ENCODE results near the gene ATP23. TPM values are rescaled to one million over a fixed set of nuclear protein-coding genes. Genes with fewer than 3 reads are reported as not detected.

Gene ATP23
- total RNA-seq, 1 donor from 2014 or later = 7.5 TPM

GRCh38 chr12:57909056-57909455 is 32.3 kb upstream of the ATP23 start:
- no peak for DNase-seq

GRCh38 chr12:57909611-57910010 is 31.8 kb upstream of the ATP23 start:
- DNase-seq = no peak

- DNase-seq = no peak
These were observed 23.2 kb upstream of the ATP23 start for GRCh38 chr12:57918147-57918546.

DNA sequence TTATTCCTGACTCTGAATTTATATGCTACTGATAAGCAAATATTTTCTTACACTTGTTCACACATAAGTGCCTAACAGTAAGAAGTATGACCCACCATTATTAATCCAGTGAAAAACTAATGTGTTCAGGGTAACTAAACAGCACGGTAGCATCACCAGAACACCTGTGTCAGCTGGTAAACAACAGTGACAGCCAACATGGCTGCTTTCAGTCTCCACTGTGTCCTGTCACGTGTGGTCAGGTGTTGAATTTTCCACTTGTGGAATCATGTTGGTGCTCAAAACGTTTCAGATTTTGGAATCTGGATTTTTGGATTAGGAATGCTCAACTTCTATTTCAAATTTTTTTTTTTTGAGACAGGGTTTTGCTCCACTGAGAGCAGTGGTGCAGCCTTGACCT is 14.3 kb upstream of the ATP23 start:
- DNase-seq = no peak

DNA sequence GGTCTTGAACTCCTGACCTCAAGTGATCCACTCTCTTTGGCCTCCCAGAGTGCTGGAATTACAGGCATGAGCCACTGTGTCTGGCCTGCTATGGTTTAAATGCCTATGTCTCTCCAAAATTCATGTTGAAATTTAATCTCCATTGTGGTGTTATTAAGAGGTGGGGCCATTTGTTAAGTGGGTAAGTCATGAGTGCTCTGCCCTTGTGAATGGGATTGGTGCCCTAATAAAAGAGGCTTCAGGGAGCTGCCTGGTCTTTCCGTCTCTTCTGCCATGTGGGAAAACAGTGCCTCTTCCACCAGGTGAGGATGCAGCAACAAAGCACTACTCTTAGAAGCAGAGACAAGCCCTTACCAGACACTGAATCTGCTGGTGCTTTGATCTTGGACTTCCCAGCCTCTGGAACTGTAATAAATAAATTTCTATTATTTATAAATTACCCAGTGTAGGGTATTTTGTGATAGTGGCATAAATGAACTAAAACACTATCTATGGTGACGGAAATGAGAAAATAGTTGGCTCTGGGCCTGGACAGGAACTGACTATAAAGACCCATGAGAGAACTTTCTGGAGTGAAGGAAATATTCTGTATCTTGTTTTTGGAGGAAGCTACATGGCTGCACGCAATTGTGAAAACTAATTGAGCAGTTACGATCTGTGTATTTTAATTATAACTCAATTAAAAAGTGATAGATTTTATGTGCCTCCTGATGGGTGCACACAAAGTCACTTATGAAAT is 12.1 kb upstream of the ATP23 start:
- no peak for DNase-seq

GRCh38 chr12:57934819-57935218 is 6.5 kb upstream of the ATP23 start:
- DNase-seq = no peak

DNA sequence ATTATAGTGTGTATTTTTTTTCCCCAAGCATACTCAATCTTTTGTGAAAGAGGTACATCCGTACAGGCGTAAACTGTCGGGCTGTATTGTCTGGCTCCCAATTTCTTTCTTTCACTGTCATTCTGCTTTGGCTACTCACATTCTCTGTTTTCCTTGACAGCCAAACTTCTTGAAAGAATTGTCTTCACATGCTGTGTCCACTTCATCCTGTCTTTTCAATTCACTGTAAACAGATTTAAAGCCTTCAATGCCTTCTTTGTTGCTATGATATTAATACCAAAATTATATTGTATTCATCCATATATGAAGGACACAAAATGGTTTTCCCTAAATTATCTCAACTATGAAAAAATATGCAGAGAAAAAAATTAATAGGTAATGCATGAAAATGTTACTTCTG is 6.0 kb upstream of the ATP23 start:
- DNase-seq = no peak

- DNase-seq = peak; percentile 92
These were observed 5.4 kb upstream of the ATP23 start for GRCh38 chr12:57935839-57936512.

DNA sequence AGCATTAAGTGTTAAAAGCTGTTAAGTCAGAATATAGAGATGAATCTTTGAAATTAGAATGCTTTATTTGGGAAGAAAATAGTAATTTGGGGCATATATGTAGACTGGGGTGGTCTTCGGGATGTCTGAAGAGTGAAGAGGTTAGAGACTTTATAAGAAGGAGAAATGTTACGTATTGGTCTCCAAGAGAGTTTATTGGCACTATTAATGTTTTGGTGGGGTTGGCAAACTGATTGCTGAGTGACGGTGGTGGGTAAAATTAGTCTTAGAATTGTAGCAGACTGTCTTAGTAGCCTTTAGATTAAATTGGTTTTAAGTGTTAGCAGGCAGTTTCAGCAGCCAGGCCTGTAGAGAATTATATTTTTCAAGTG is 4.9 kb upstream of the ATP23 start:
- no peak for DNase-seq

DNA sequence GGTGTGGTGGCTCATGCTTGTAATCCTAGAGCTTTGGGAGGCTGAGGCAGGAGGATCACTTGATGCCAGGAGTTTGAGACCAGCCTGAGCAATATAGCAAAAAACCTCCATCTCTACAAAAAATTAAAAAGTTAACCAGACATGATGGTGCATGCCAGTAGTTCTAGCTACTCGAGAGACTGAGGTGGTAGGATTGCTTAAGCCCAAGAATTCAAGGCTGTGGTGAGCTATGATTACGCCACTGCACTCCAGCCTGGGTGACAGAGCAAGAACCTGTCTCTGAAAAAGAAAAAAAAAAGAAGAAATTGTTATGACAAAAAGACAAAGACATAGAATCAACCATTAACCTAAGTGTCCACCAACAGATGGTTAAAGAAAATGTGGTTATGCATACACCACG is 2.1 kb upstream of the ATP23 start:
- no peak for DNase-seq

GRCh38 chr12:57940052-57940914 is 1.1 kb upstream of the ATP23 start:
- DNase-seq = no peak

- no peak for DNase-seq
These were observed 527 bp upstream of the ATP23 start for GRCh38 chr12:57940915-57941164.

GRCh38 chr12:57943438-57944080 is 2.2 kb downstream of the ATP23 start:
- DNase-seq = no peak

DNA sequence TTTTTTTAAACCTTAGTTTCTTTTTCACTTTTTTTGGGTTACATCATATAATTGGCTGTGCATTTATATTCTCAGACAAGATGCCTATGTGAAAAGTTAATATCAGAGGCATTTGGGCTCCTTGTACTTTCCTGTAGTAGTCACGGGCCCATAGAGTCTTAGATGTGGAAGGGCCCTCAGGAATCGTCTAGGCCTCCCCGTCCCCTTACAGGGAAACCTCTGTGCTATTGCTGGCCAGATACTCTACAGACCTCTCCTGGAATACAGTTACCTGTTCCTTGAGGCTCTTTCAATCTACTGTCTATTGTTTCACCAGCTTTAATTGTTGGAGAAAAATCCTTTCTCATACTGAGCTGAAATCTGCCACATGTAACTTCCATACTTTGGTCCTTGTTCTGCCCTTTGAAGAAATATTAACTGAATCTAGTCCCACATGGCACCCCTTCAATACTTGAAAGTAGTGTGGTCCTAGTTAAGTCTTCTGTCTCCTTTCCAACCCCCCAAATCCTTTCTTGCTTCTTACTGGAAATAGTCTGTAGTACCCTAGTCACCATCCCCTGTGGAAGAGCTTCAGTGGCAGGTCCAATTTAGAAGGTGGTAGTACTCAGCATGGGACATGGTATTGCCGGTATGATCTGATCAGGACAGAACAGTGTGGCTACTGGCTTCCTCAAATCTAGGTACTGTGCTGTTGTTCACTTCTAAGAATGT is 3.1 kb downstream of the ATP23 start:
- DNase-seq = no peak

DNA sequence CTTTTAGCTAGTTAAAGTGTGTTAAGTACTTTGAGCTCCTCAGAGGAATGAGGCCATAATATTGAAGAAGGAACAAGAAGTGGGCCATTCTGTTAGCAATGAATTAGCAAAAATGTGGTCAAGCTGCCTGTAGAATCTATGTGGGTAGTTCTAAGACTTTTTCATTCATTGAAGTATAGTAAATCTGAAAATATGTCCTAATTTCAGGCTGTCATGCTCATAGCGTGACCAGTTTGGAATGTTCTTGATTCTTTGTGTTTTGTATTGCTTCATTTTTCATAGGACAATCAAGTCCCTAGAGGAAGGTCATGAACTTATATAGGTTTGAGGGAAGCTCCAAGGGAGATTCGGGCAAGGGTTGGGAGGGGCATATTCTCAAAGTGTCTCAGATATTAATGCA is 11.4 kb downstream of the ATP23 start:
- no peak for DNase-seq

GRCh38 chr12:57954768-57955167 is 13.4 kb downstream of the ATP23 start:
- DNase-seq = no peak

DNA sequence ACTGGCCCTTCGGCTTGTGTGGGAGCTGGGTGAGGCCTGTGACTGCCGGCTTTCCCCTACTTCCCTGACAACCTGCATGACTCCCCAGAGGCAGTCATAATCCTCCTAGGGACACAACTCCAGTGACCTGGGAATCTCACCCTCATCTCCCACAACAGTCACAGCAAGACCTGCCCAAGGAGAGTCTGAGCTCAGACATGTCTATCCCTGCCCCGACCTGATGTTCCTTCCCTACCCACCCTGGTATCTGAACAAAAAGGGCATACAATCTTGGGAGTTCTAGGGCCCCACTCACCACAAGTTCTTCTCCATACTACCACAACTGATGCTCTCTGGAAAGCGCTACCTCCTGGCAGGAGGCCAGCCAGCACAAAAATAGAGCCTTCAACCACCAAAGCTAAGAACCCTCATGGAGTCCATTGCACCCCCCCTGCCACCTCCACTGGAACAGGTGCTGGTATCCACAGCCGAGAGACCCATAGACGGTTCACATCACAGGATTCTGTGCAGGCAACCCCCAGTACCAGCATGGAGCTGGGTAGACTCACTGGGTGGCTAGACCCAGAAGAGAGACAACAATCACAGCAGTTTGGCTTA is 16.8 kb downstream of the ATP23 start:
- DNase-seq = no peak

DNA sequence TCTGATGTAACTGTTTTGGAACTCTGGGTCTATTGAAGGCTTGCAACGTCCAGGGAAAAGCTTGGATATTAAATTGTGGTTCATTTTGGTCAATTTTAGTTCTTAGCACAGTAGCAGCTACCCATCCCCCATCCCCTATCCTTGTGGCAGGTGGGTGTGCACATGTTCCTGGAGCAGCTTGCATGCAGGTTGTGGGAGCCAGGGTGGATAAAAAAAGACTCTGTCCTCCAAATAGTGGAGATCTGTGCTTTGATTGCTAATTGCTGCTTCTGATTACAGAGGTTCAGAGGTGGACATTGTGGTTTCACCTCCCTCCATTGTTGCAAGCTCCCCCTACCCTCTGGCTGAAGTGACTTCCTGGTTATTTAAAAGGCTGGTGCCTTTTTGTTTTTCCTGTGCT is 23.1 kb downstream of the ATP23 start:
- no peak for DNase-seq

DNA sequence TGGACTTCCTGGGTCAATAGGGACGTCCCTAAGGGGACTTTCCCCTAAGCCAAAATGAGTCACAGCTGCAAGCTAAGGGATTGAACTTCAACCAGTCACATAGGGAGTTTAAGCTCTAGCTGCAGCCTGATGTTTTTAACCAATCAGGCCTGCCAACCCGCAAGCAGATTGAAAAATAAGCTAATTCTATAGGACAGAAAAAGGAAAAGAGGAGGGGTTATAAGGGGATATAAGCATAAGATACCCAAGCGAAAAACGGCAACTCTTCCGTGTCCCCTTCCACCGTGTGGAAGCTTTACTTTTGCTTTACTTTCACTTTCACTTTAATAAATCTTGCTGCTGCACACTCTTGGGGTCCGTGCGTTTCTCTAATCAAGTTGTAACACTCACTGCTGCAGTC is 24.4 kb downstream of the ATP23 start:
- DNase-seq = no peak

DNA sequence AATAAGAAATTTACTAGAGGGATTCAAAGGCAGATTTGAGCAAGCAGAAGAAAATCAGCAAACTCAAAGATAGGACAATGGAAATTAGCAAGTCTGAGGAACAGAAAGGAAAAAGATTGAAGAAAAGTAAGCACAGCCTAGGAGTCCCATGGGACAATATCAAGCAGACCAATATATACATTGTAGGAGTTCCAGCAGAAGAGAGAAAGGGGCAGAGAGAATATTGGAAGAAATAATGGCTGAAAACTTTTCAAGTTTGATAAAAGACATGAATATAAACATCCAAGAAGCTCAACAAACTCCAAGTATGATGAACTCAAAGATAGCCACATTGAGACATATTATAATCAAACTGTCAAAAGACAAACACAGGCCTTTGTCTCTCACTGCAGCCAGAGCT is 25.2 kb downstream of the ATP23 start:
- DNase-seq = no peak

GRCh38 chr12:57983146-57983857 is 41.9 kb downstream of the ATP23 start:
- DNase-seq = no peak

All from occipital lobe (tissue), 2 donors.